H1 (cell line): ENCODE results near the gene SLC27A1.

Experiments used
- EZH2 ChIP-seq: fragments of 200-600 bp; sonication (generic); IDR thresholded peaks from 2 replicates; pipeline ENCODE4 v1.7.1; 2012; ENCODE audit warnings: low read depth, mild to moderate bottlenecking, moderate library complexity, low read length, inconsistent platforms; ENCODE audit not compliant: severe bottlenecking
- KDM5A ChIP-seq: fragments of 200-600 bp; IDR thresholded peaks from 2 replicates; pipeline ENCODE4 v1.7.1; 2012; ENCODE audit warnings: mild to moderate bottlenecking, low read length, inconsistent platforms, mixed read lengths

- TF ChIP-seq KDM5A (no peak), EZH2 (no peak)
Measured at GRCh38 chr19:17527326-17527725, 57.0 kb downstream of the SLC27A1 start.
